Measurements from ENCODE around the gene GLDC.

Gene GLDC

GRCh38 chr9:6579613-6580012 is 65.9 kb downstream of the GLDC start:
- no peak for DNase-seq (ENCODE audit: low read depth, low spot score)

GRCh38 chr9:6576987-6577386 is 68.5 kb downstream of the GLDC start:
- no peak for DNase-seq (ENCODE audit: low read depth, low spot score)
- H3K27ac ChIP-seq: no peak overlapping the region
- H3K9me3 ChIP-seq (ENCODE audit: low read depth, low read length): no peaks in the 10 kb centered on the region
- H3K36me3 ChIP-seq (ENCODE audit: insufficient read depth, low read length): no peaks in the 10 kb centered on the region
- no peak overlapping the region for H3K9ac ChIP-seq (ENCODE audit: insufficient read length)
- no peak overlapping the region for H3K4me3 ChIP-seq
- no peak for TF ChIP-seq POLR2AphosphoS5 (IDR thresholded peaks at IDR 0.05; ENCODE audit: borderline replicate concordance, low read depth, low read length)
- no peak for TF ChIP-seq FOXP2 (optimal IDR thresholded peaks at IDR 0.05; ENCODE audit: control extremely low read depth, extremely low read length, insufficient read depth)
- no peak for TF ChIP-seq EZH2 (IDR thresholded peaks at IDR 0.05)

More at GRCh38 chr9:6579613-6580012, 65.9 kb downstream of the GLDC start:
- no peak overlapping the region for H3K9ac ChIP-seq (ENCODE audit: insufficient read length)
- no peaks in the 10 kb centered on the region for H3K36me3 ChIP-seq (ENCODE audit: insufficient read depth, low read length)
- H3K27ac ChIP-seq: no peak overlapping the region
- TF ChIP-seq FOXP2 (optimal IDR thresholded peaks at IDR 0.05; ENCODE audit: control extremely low read depth, extremely low read length, insufficient read depth) (no peak), EZH2 (IDR thresholded peaks at IDR 0.05) (no peak), POLR2AphosphoS5 (IDR thresholded peaks at IDR 0.05; ENCODE audit: borderline replicate concordance, low read depth, low read length) (no peak)
- no peaks in the 10 kb centered on the region for H3K9me3 ChIP-seq (ENCODE audit: low read depth, low read length)
- H3K4me3 ChIP-seq: no peak overlapping the region

- TF ChIP-seq POLR2AphosphoS5 (IDR thresholded peaks at IDR 0.05; ENCODE audit: borderline replicate concordance, low read depth, low read length) (no peak), EZH2 (IDR thresholded peaks at IDR 0.05) (no peak), FOXP2 (optimal IDR thresholded peaks at IDR 0.05; ENCODE audit: control extremely low read depth, extremely low read length, insufficient read depth) (no peak)
Observed at GRCh38 chr9:6575324-6576034, 70.0 kb downstream of the GLDC start.

GRCh38 chr9:6567140-6567591 is 78.4 kb downstream of the GLDC start:
- Histone ChIP-seq H3K9me3 (ENCODE audit: low read depth, low read length) (no peaks in the 10 kb centered on the region), H3K4me3 (no peak overlapping the region), H3K27ac (no peak overlapping the region), H3K9ac (ENCODE audit: insufficient read length) (no peak overlapping the region), H3K36me3 (ENCODE audit: insufficient read depth, low read length) (no peaks in the 10 kb centered on the region)
- no peak for DNase-seq (ENCODE audit: low read depth, low spot score)
- no peak for TF ChIP-seq FOXP2 (optimal IDR thresholded peaks at IDR 0.05; ENCODE audit: control extremely low read depth, extremely low read length, insufficient read depth)
- TF ChIP-seq EZH2 (IDR thresholded peaks at IDR 0.05): no peak
- no peak for TF ChIP-seq POLR2AphosphoS5 (IDR thresholded peaks at IDR 0.05; ENCODE audit: borderline replicate concordance, low read depth, low read length)

More at GRCh38 chr9:6575324-6576034, 70.0 kb downstream of the GLDC start:
- H3K4me3 ChIP-seq: no peak overlapping the region
- no peaks in the 10 kb centered on the region for H3K36me3 ChIP-seq (ENCODE audit: insufficient read depth, low read length)
- no peak overlapping the region for H3K27ac ChIP-seq
- no peak for DNase-seq (ENCODE audit: low read depth, low spot score)
- H3K9ac ChIP-seq (ENCODE audit: insufficient read length): no peak overlapping the region
- no peaks in the 10 kb centered on the region for H3K9me3 ChIP-seq (ENCODE audit: low read depth, low read length)

- H3K9ac ChIP-seq (ENCODE audit: insufficient read length): no peak overlapping the region
- no peak overlapping the region for H3K27ac ChIP-seq
- no peak for DNase-seq (ENCODE audit: low read depth, low spot score)
- no peak for TF ChIP-seq EZH2 (IDR thresholded peaks at IDR 0.05)
- H3K36me3 ChIP-seq (ENCODE audit: insufficient read depth, low read length): no peaks in the 10 kb centered on the region
- H3K4me3 ChIP-seq: no peak overlapping the region
- no peaks in the 10 kb centered on the region for H3K9me3 ChIP-seq (ENCODE audit: low read depth, low read length)
Observed at GRCh38 chr9:6566409-6567139, 79.0 kb downstream of the GLDC start.

- TF ChIP-seq POLR2AphosphoS5 (IDR thresholded peaks at IDR 0.05; ENCODE audit: borderline replicate concordance, low read depth, low read length) (no peak), FOXP2 (optimal IDR thresholded peaks at IDR 0.05; ENCODE audit: control extremely low read depth, extremely low read length, insufficient read depth) (no peak), EZH2 (IDR thresholded peaks at IDR 0.05) (no peak)
- H3K4me3 ChIP-seq: no peak overlapping the region
- no peaks in the 10 kb centered on the region for H3K9me3 ChIP-seq (ENCODE audit: low read depth, low read length)
- no peak overlapping the region for H3K9ac ChIP-seq (ENCODE audit: insufficient read length)
- H3K27ac ChIP-seq: no peak overlapping the region
- H3K36me3 ChIP-seq (ENCODE audit: insufficient read depth, low read length): no peaks in the 10 kb centered on the region
- no peak for DNase-seq (ENCODE audit: low read depth, low spot score)
Observed at GRCh38 chr9:6565312-6565711, 80.2 kb downstream of the GLDC start.

- Histone ChIP-seq H3K9me3 (ENCODE audit: low read depth, low read length) (no peaks in the 10 kb centered on the region), H3K9ac (ENCODE audit: insufficient read length) (no peak overlapping the region), H3K27ac (no peak overlapping the region), H3K36me3 (ENCODE audit: insufficient read depth, low read length) (no peaks in the 10 kb centered on the region), H3K4me3 (no peak overlapping the region)
- DNase-seq (ENCODE audit: low read depth, low spot score): no peak
- TF ChIP-seq POLR2AphosphoS5 (IDR thresholded peaks at IDR 0.05; ENCODE audit: borderline replicate concordance, low read depth, low read length) (no peak), EZH2 (IDR thresholded peaks at IDR 0.05) (no peak), FOXP2 (optimal IDR thresholded peaks at IDR 0.05; ENCODE audit: control extremely low read depth, extremely low read length, insufficient read depth) (no peak)
Observed at GRCh38 chr9:6564868-6565267, 80.7 kb downstream of the GLDC start.

- no peak for DNase-seq (ENCODE audit: low read depth, low spot score)
- H3K9me3 ChIP-seq (ENCODE audit: low read depth, low read length): no peaks in the 10 kb centered on the region
- no peaks in the 10 kb centered on the region for H3K36me3 ChIP-seq (ENCODE audit: insufficient read depth, low read length)
- no peak overlapping the region for H3K9ac ChIP-seq (ENCODE audit: insufficient read length)
- no peak overlapping the region for H3K27ac ChIP-seq
- TF ChIP-seq POLR2AphosphoS5 (IDR thresholded peaks at IDR 0.05; ENCODE audit: borderline replicate concordance, low read depth, low read length) (no peak), EZH2 (IDR thresholded peaks at IDR 0.05) (no peak), FOXP2 (optimal IDR thresholded peaks at IDR 0.05; ENCODE audit: control extremely low read depth, extremely low read length, insufficient read depth) (no peak)
- no peak overlapping the region for H3K4me3 ChIP-seq
Observed at GRCh38 chr9:6564360-6564759, 81.2 kb downstream of the GLDC start.
